HT-29 (cell line): ENCODE results near the gene PKD1. TPM values are rescaled to one million over a fixed set of nuclear protein-coding genes. Genes with fewer than 3 reads are reported as not detected.
"Not testable (repeated sequence)": the region's sequence is repeated elsewhere in the genome, so short reads cannot be mapped to it uniquely, and the experiment has no call there.

Experiments
- DNase-seq: peaks from one replicate; pipeline ENCODE4 v3.0.0-alpha.2; 2015; ENCODE audit warnings: low spot score
- total RNA-seq: library from RNA; depleted of rRNA; stranded (reverse); fragments of >200 nt; shearing (Covaris generic); gene quantifications from 2 replicates; pipeline ENCODE4 v1.2.3, GENCODE V29; 2014

PKD1 gene
- total RNA-seq, 1 experiment from 2014 or later = 74.7 TPM

DNA sequence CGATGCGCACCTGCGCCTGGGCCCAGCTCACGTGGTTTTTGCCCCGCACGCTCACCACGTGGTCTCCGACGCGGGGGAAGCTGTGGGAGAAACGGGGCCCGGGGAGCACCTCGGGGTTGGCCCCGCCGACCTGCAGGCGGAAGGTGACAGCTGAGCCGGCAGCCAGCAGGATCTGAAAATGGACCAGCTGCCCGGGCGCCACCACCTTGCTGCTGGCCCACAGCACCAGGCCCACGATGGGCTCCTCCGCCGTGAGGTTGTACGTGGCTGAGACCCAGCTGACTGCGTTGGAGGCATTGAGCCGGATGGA, 26.5 kb downstream of the PKD1 start:
- DNase-seq = not testable (repeated sequence)

DNA sequence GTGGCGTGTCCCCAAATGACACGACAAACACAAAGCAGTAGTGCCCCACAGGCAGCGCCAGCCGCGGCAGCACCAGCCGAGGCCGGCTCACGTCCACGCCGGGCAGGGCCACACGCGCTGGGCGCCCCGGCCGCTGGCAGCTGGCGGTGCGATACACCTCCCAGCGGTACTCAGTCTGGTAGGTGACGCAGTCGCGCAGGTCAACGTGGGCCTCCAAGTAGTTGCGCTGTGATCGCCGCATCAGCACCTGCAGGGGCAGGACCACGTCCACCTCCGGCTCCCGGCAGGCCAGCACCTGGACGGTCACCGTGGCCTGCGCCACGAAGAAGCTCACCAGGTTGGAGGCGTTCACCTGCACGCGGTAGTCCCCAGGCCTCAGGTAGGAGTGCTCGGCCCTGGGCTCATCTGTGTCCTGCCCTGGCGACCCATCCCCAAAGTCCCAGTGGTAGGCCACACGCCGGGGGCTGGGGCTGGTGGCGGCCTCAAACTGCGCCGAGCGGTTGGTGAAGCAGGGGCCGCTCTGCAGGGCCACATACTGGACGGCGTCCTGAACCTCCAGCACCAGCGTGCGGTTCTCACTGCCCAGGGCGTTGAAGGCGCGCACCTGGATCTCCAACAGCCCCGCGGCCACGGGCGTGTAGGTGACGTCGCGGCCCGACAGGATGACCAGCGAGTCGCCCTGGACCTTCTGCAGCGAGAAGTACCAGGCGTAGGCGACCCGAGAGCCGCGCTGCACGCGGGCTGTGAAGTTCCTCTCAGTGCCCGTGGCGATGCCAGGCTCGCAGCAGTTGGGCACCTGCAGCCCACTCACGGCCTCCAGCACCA, 27.0 kb downstream of the PKD1 start:
- DNase-seq = not testable (repeated sequence)

DNA sequence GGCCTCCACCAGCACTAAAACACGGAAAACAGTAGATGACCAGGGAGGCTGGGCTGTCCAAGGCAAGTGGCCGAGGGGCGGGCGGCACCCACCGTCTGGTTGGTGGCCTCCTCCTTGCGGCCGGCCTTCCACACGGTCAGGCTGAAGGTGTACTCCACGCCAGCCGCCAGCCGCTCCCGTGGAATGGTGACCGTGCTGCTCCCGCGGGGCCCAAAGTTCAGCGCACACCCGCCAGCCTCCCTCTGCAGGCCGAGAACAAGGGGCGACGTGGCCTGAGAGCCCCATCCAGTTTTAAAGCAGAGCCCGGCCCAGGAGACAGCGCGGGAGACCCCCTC, 27.9 kb downstream of the PKD1 start:
- not testable (repeated sequence) for DNase-seq

DNA sequence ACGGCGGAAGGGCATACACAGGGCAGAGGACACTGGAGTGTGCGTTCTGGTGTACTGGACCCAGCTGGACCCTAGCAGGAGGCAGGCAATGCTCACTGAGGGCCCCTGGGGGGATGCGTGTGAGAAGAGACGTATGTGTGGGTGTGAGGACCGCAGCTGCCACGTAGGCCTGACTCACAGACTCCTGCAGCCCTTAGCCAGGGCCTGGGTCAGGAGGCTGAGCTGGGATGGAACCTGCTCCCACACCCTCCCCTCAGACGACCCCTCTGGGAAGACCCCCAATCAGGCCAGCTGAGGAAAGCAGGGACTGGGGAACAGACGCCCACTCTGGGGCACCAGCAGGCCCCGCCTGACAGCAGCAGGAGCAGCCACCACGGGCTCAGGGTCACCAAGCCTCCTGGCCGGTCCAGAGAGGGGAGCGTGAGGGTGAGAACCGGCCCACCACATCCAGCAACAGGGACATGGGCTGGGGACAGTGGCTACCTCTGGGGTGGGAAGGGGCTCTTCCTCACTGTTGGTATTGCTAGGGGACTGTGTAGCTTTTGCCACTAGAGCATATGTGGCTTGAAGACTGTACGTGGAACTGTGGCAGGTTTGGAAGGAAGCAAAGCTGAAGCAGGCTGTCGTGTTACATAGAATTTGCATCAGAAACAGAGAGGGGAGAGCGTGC, 28.4 kb downstream of the PKD1 start:
- DNase-seq = not testable (repeated sequence)

DNA sequence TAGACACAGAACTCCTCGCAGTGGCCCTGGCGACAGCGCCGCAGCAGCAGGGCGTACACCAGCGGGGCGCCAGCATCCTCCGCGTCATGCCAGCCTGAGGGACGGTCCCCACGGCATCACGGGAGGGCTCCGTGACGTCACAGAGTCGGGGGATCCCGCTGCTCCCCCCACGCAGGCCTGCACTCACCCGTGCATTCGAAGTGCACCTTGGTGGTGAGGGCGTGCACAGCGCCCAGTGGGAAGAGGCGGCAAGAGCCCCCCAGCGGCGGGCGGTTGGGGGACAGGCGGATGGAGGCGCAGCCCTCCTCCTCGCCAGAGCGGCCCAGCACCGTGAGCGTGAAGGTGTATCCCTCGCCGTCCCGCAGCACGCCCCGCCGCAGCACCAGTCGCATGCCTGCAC, 29.5 kb downstream of the PKD1 start:
- not testable (repeated sequence) for DNase-seq

DNA sequence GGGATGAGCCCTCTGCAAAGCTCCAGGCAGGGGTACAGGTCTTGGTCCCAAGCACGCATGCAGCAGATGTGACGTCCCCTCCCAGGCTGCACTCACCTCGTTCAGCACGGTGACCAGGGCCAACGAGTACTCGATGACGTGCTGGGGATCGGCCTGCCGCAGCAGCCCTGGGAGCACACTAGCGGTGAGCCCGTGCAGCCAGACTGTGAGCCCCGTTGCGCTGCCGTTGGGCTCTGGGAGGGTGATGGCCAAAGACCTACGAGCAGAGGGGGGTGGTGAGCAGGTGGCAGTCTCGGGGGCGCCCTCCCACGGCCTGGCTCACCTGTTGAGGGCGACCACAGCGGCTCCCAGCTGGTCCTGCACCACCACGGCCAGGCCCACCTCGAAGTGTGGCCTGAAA, 29.9 kb downstream of the PKD1 start:
- not testable (repeated sequence) for DNase-seq

DNA sequence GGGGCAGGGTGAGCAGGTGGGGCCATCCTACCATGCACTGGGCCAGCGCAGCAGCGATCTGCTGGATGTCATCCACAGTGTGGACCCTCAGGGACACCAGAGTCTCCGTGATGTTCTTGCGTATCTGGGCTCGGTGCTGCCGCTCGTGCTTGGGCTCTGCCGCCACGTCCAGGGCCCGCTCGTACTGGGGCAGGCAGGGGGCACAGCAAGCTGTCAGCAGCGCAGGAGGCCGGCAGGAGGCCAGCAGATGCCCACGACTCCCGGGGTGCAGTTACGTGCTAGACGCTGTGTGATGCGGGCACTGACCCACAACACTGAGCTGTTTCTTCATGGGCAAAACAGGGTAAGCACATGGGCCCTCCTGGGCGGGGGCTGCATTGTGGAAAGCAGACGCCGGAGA, 30.4 kb downstream of the PKD1 start:
- DNase-seq = not testable (repeated sequence)

DNA sequence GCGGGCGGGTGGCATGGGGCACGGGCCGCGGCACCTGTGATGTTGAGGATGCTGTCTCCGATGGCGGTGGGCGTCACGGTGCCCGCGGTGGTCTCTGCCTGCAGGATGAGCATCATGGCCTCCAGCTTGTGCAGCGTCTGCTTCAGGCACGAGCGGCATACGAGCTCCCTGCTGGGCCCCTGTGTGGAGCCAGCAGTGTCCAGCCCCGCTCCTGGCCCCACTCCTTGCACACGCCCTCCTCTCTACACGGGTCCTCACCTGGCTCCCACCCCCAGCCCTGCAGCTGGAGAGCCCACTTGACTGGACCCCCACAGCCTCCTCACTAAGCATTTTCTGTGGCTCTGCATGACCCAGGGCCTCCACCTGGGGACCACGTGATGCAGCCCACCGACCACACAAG, 31.2 kb downstream of the PKD1 start:
- not testable (repeated sequence) for DNase-seq

DNA sequence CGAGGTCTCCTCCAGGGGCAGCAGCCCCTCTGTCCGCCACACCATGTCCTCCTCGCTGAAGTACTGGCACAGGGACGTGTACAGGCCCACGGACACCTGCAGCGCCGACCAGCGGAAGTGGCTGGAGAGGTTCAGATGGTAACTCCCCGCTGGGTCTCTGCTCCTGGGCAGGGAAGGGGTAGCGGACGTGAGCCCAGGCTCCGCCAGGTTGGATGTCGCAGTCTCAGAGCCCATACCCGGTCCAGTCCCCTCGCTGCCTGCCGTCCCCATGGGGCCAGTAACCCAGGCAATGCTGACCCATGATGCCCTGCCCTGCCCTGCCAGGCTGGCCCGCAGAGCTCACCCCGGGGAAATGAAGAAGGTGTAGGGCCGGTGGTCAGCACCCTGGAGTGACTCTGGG, 33.2 kb downstream of the PKD1 start:
- no peak for DNase-seq

DNA sequence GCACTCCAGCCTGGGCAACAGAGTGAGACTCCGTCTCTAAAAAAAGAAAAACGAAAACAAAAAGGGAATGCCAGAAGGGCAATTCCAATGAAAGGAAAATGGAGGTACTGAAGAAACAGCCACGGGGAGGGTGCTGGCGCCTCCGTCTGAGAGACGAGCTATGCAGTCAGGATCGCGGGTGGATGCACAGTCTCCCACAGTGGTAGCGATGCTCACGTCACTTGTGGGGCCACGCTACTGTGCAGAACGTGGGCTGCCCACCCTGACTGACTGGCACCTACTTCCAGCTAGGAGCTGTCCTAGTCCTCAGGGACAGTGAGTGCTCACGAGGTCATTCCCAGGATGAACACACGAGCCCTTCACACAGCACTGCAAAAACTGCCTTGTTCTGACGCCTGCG, 34.1 kb downstream of the PKD1 start:
- DNase-seq = not testable (repeated sequence)

DNA sequence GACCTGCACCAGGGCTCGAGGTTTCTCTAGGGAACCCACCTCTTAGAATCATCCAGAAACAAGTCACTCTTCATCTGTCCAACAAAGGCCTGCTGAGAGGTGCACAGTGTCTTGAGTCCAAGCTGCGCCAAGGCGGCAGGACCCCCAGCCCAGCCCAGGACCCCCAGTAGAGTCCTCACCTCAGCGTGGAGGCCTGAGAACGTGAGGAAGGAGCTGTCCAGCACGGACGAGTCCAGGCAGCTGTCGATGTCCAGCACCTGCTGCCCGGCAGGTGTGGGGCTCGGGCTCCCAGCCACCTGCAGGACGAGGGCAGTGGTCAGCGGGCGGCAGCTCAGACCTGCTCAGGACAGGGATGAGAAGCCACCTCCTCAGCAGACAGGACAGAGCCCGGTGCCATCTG, 38.0 kb downstream of the PKD1 start:
- DNase-seq = not testable (repeated sequence)

DNA sequence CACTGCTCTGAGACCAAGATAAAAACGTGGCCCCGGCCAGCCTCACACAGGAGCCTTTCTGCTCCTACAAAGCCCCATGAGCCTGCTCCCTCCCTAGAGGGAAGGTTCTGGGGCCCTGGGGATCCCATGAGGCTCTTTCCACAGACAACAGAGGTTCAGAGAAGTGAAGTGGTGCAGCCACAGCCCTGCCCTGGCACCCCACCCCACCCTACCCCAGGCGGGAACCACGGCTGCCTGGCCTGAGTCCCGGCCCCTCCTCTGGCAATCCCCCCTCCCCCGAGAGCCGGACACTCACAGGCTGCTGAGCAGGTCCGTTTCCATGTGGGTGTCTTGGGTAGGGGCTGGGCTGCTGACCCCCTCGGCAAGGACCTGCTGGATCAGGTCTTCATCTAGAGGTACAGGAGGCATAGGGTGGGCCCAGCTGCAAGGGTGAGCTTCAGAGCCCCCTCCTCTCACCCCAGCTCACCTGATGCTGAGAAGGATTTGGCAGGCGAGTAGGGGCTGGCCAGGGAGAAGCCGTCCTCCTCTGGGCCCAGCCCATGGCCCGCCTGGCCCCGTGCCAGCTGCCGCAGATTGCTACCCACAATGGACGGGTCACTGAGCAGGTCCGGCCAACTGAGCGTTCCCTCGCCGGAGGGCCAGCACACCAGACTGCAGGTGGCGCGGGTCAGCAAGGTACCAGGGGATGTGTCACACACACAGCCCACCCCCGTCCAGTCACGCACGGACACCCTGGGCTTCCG, 38.7 kb downstream of the PKD1 start:
- DNase-seq = no peak

DNA sequence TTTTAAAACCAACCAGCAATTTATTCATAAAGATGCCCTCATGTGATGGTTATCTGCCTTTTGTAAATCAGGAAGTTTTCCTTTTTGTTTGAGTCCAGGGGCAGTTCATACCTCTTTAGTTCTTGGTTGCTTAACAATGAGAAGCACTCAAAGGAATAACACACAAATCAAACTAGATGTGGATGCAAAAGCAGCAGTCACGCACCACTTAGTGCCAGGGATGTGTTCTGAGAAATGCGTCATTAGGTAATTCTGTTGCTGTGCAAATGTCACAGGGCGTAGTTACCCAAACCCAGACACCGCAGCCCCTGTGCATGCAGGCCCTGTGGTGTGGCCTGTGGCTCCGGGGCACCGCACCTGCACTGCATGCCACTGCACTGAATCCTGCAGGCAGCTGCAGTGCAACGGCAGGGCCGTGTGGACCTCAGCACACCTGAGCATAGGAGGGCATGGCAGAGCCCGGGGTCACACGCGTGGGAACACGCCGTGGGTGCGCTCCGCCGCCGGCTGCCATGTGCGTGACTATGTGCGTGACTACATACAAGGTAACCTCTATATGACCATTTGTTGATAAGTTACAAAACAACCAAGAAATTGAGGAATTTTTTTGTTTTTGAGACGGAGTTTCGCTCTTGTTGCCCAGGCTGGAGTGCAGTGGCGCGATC, 39.6 kb downstream of the PKD1 start:
- no peak for DNase-seq

DNA sequence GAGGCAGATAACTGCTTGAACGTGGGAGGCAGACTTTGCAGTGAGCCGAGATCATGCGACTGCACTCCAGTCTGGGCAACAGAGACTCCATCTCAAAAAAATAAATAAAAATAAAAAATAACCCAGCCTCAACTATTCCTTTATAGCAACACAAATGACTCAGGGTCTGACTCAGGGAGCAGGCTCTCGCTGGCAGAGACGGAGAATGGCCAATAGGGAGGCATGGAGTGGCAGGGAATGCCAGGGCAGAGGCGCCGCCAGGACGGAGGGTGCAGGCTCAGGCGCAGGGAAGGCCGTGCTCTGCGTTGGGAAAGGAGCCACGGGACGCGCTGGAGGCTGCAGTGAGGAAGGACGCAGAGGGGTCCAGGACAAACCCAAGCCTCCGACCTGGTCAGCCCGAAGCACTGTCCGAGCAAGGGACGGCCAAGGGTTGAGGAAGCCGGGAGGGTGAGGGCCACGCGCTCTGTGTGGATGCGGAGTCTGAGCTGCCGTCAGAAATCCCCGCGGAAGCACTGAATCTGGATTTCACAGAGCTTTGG, 40.3 kb downstream of the PKD1 start:
- DNase-seq = no peak

DNA sequence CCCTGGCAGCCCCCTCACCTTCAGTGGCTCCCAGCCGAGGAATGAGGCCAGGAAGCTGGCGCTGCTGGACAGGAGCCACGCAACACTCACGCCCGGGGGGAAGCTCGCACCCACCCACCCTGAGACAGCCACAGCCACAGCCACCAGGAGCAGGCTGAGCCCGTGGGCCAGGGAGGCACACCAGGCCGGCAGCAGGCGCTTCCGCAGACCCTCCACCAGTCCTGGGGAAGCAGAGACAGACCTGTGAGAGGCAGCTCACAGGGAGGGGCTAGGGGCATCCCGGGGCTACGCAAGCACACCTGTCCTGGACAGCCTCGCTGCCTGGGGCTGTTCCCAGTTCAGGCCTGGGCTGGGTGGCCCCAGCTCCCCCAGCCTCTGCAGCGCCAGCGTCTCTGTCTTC, 41.9 kb downstream of the PKD1 start:
- no peak for DNase-seq

DNA sequence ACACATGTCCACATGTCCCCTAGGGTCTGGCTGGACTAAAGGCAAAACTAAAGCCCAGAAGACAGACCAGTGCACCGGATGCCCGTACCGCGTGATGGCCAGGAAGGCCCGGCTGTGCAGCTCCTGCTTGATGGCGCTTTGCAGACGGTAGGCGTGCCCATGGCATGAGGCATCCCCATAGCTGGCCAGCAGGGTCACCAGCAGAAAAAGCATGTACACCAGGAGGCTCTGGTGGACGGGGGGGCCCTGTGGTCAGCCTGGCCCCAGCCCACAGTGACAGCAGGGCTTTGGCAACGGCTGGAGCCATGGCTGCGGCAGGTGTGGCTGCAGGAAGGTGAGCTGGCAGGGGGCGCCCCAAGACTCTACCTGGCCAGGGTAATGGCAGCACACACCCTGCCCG, 42.8 kb downstream of the PKD1 start:
- DNase-seq = no peak

DNA sequence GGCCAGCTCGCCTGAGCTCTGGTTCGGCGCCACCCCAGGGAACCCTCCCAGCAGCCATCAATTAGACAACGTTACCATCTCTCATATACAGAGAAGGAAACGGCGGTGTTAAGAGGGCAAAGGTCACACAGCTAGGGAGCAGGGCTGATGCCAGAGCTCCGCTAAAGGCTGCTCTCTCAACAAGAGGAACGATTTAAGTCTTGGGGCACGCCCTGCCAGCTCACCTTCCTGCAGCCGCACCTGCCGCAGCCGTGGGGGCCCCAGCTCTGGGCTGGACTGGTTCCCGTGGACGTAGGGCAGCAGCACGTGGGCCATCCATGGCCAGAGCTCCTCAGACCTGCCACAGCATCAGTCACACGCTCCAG, 43.5 kb downstream of the PKD1 start:
- peak; percentile 73 for DNase-seq

DNA sequence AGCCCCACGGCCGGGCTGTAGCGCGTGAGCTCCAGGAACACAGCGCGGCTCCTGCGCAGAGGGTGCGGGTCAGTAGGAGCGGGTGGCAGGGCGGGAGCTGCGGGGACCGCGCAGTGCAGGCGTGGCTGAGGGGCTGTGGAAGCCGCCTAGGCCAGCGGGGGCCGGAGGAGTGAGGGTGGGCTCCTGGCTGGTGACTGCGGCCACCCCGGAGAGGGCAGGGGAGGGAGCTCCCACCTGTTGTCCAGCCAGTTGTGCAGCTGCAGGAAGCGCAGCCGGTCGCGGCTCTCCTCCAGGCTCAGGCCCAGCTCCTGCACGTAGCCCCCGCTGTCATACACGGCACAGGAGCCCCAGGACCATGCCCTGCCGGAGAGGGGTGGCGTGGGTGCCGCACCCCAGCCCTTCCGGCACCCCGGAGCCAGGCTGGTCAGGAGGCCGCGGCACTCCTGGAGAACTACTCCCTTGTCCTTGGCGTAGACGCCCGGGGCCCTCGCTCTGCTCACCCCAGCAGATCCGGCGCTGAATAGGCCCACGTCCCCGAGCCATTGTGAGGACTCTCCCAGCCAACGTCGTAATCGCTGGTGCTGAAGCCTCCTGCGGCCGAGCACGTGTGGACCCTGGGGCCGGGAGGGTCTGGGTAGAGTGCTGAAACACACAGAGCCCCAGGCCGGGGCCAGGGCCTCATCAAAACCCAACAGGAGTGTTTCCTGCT, 44.0 kb downstream of the PKD1 start:
- DNase-seq = peak; percentile 56

DNA sequence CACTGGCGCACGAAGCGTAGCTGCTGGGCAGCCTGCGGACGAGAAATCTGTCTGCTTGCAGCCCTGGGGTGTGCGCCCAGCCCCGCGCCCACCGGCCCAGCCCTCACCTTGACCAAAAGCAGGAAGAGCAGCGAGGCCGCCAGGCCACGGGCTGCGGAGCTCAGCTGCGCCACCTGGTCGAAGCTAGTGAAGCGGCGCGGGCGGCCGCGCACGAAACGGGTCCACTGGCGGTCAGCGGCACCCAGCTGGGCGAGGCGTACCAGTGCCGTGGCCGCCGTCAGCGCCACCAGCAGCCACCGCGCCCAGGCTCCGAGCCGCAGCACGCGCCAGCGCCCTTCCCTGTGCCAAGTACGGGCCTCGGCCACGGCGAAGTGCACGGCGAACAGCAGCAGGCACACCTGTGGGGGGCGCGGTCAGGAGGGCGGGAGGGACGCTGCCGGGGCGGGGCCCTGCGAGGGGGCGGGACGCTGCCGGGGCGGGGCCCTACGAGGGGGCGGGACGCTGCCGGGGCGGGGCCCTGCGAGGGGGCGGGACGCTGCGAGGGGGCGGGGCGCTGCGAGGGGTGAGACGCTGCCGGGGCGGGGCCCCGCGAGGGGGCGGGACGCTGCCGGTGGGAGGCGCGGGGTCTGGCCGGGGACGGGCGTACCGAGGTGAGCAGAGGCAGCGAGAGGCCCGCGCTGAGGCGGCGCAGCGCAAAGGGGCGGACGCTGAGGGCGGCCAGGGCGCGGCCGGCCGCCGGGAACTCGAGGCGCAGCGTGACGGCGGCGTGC, 44.7 kb downstream of the PKD1 start:
- peak; percentile 87 for DNase-seq

DNA sequence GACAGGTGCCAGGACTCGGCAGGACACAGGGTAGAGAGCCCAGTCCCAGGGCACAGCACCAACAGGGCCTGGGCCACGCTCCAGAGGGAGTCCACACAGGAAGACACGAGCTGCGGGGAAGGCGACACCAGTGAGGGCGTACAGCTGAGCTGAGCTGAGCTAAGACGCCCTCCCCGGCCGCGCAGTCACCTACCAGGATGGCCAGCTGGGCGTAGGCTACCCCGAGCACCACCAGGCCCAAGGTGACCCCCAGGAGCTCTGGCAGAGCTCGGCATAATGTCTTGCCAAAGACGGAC, 45.3 kb downstream of the PKD1 start:
- DNase-seq = no peak
